HepG2 (cell line): ENCODE measurements around the gene MSL3B.

Experiments
- ATAC-seq: fragments of 200-7000 bp; cut with Tn5 transposase; 3 replicates; pipeline ENCODE4 v1.9.1; 2020; ENCODE audit warnings: mild to moderate bottlenecking, moderate library complexity
- BruUV-seq: library from RNA; stranded (reverse); fragments of 400-500 nt; replicated peaks from 2 replicates; lab custom pipeline; 2021; lab: Mats Ljungman, UMichigan
- CTCF ChIA-PET: fragments of 300-600 bp; formaldehyde crosslinking; extraction: SDS; loops from one replicate; lab custom pipeline; 2021; ENCODE audit warnings: low total read pairs, inconsistent platforms, low intra/inter-chr PET ratio; lab: Yijun Ruan, JAX
- POLR2A ChIA-PET: fragments of 350-600 bp; sonication (Branson Sonifier 250); formaldehyde crosslinking; loops from one replicate; lab custom pipeline; 2020; ENCODE audit warnings: antibody characterized with exemption, inconsistent platforms; lab: Yijun Ruan, JAX
- DNase-seq: peaks from one replicate; pipeline ENCODE4 v3.0.0-alpha.2; 2015; ENCODE audit warnings: low spot score
- FAIRE-seq: peaks from 3 replicates; lab custom pipeline; 2011; peaks lifted over from hg19 to GRCh38; lab: Jason Lieb, UNC
- H2AFZ ChIP-seq: one replicate; pipeline ENCODE4 v1.6.1; 2011; ENCODE audit warnings: low read length, inconsistent platforms
- H3K27ac ChIP-seq: fragments of 300-600 bp; 3 replicates; pipeline ENCODE4 v1.8.0; 2011; ENCODE audit warnings: mixed run types, mild to moderate bottlenecking, mixed read lengths, low read length, inconsistent platforms; ENCODE audit not compliant: insufficient read depth; ENCODE audit errors: extremely low read length
- H3K27me3 ChIP-seq, 2 experiments: fragments of 200-600 bp in 1 of 2; 2 replicates in 1 of 2; 3 replicates in 1 of 2; pipeline versions ENCODE4 v1.6.0 to v1.8.0; 2011; ENCODE audit warnings: low read length in 2 of 2, mild to moderate bottlenecking in 2 of 2, moderate library complexity in 2 of 2, inconsistent platforms in 1 of 2; ENCODE audit not compliant: insufficient read depth in 2 of 2, control insufficient read depth in 1 of 2
- H3K36me3 ChIP-seq, 2 experiments: fragments of 200-600 bp in 1 of 2; replicated peaks in 1 of 2; 2 replicates in 1 of 2; 3 replicates in 1 of 2; pipeline versions ENCODE4 v1.5.1 to v1.8.0; 2011; ENCODE audit warnings: low read length in 2 of 2, inconsistent platforms in 1 of 2; ENCODE audit not compliant: insufficient read depth in 2 of 2, control insufficient read depth in 1 of 2
- H3K4me1 ChIP-seq: 2 replicates; pipeline ENCODE4 v1.5.1; 2012; ENCODE audit warnings: low read length, inconsistent platforms; ENCODE audit not compliant: insufficient read depth
- H3K4me2 ChIP-seq: 2 replicates; pipeline ENCODE4 v1.6.0; 2011; ENCODE audit warnings: low read depth, low read length, inconsistent platforms
- H3K4me3 ChIP-seq, 3 experiments: fragments of 200-600 bp in 1 of 3; sonication (generic), shearing (Covaris generic) in 1 of 3; replicated peaks in 1 of 3; 2 replicates each; pipeline ENCODE4 v1.5.1; 2011 to 2016; ENCODE audit warnings: low read length in 3 of 3, inconsistent platforms in 2 of 3, low read depth in 2 of 3, mild to moderate bottlenecking in 2 of 3, control low read depth in 1 of 3, mixed read lengths in 1 of 3; ENCODE audit not compliant: insufficient read depth in 1 of 3
- H3K79me2 ChIP-seq: one replicate; pipeline ENCODE4 v1.6.1; 2011; ENCODE audit warnings: low read length, inconsistent platforms; ENCODE audit not compliant: insufficient read depth
- H3K9ac ChIP-seq: 2 replicates; pipeline ENCODE4 v1.6.0; 2011; ENCODE audit warnings: mild to moderate bottlenecking, low read depth, low read length, inconsistent platforms; ENCODE audit not compliant: insufficient read depth
- H3K9me3 ChIP-seq: 2 replicates; pipeline ENCODE4 v1.5.1; 2012; ENCODE audit warnings: mild to moderate bottlenecking, low read length
- H4K20me1 ChIP-seq: 2 replicates; pipeline ENCODE4 v1.6.0; 2011; ENCODE audit warnings: inconsistent platforms, mild to moderate bottlenecking, low read length, moderate library complexity; ENCODE audit not compliant: insufficient read depth
- AKAP8 ChIP-seq: sonication (generic); formaldehyde crosslinking; IDR thresholded peaks from 2 replicates; pipeline ENCODE4 v1.5.1; 2020; ENCODE audit warnings: mild to moderate bottlenecking, missing genetic modification reagents
- ATF7-NPFF ChIP-seq: sonication (generic); formaldehyde crosslinking; IDR thresholded peaks from 2 replicates; pipeline ENCODE4 v1.8.1; 2023; ENCODE audit warnings: mild to moderate bottlenecking, low read depth, missing genetic modification reagents, moderate library complexity
- CSRNP2 ChIP-seq: sonication (generic); formaldehyde crosslinking; conservative IDR thresholded peaks from 2 replicates; pipeline ENCODE4 v1.8.0; 2022; ENCODE audit warnings: low read depth, missing genetic modification reagents
- HDAC1 ChIP-seq: sonication (generic); formaldehyde crosslinking; IDR thresholded peaks from 2 replicates; pipeline ENCODE4 v1.5.1; 2020; ENCODE audit warnings: mild to moderate bottlenecking, missing genetic modification reagents
- HOXA3 ChIP-seq: sonication (generic); formaldehyde crosslinking; IDR thresholded peaks from 2 replicates; pipeline ENCODE4 v1.5.0; 2020; ENCODE audit warnings: missing genetic modification reagents
- MIER2 ChIP-seq: IDR thresholded peaks from 2 replicates; pipeline ENCODE4 v1.6.1; 2016; ENCODE audit warnings: missing biosample characterization, missing genetic modification reagents
- RELA ChIP-seq: sonication (generic); formaldehyde crosslinking; IDR thresholded peaks from 2 replicates; pipeline ENCODE4 v1.4.0; 2020; ENCODE audit warnings: missing genetic modification reagents
- SATB2 ChIP-seq: sonication (generic); formaldehyde crosslinking; IDR thresholded peaks from 2 replicates; pipeline ENCODE4 v1.5.0; 2020; ENCODE audit warnings: missing genetic modification reagents
- SIX1 ChIP-seq: sonication (generic); formaldehyde crosslinking; IDR thresholded peaks from 2 replicates; pipeline ENCODE4 v1.4.0; 2020; ENCODE audit warnings: missing genetic modification reagents, borderline replicate concordance
- TCF7L2 ChIP-seq: IDR thresholded peaks from 2 replicates; pipeline ENCODE4 v1.6.1; 2011; ENCODE audit warnings: mild to moderate bottlenecking, low read depth, low read length, moderate library complexity
- YEATS2 ChIP-seq: sonication (generic); formaldehyde crosslinking; IDR thresholded peaks from 2 replicates; pipeline ENCODE4 v1.4.0; 2020; ENCODE audit warnings: missing genetic modification reagents, borderline replicate concordance
- ZNF124 ChIP-seq: sonication (generic); formaldehyde crosslinking; IDR thresholded peaks from 2 replicates; pipeline ENCODE4 v1.4.0; 2020; ENCODE audit warnings: missing genetic modification reagents
- ZNF263 ChIP-seq: sonication (generic); formaldehyde crosslinking; IDR thresholded peaks from 2 replicates; pipeline ENCODE4 v1.4.0; 2020; ENCODE audit warnings: missing genetic modification reagents
- ZNF431 ChIP-seq: sonication (generic); formaldehyde crosslinking; IDR thresholded peaks from 2 replicates; pipeline ENCODE4 v1.9.0; 2022; ENCODE audit warnings: missing genetic modification reagents, low read depth, mild to moderate bottlenecking, borderline replicate concordance
- ZNF691 ChIP-seq: sonication (generic); formaldehyde crosslinking; IDR thresholded peaks from 2 replicates; pipeline ENCODE4 v1.4.0; 2020; ENCODE audit warnings: missing genetic modification reagents, low read depth, mild to moderate bottlenecking, borderline replicate concordance
- ZNF746 ChIP-seq: sonication (generic); formaldehyde crosslinking; IDR thresholded peaks from 2 replicates; pipeline ENCODE4 v1.8.0; 2022; ENCODE audit warnings: mild to moderate bottlenecking, missing genetic modification reagents
- ZNF766 ChIP-seq: sonication (generic); formaldehyde crosslinking; IDR thresholded peaks from 2 replicates; pipeline ENCODE4 v1.5.0; 2020; ENCODE audit warnings: missing genetic modification reagents, borderline replicate concordance
- WGBS: methylation state at CpG from one replicate; pipeline ENCODE4 v1.1.6; 2017; ENCODE audit warnings: low lambda C conversion rate; 5-methylcytosine and 5-hydroxymethylcytosine counted together
- in situ Hi-C: cut with HindIII; loops from 2 replicates; pipeline ENCODE4 v1.10.0; 2017; ENCODE audit warnings: low pct_unique_long_range_greater_than_20kb; ENCODE audit not compliant: extremely low pct_ligation_motif_present
- intact Hi-C: fragments of 100-400 bp; cut with micrococcal nuclease; formaldehyde crosslinking; loops from one replicate; pipeline ENCODE4 v1.10.0; 2022; ENCODE audit not compliant: unreplicated experiment
- TF ChIP-seq, protein P1 (sequence below): sonication (generic); formaldehyde crosslinking; IDR thresholded peaks from 2 replicates; pipeline ENCODE4 v1.5.1; 2020; ENCODE audit warnings: missing genetic modification reagents, mild to moderate bottlenecking, borderline replicate concordance

The MSL3B gene

DNA sequence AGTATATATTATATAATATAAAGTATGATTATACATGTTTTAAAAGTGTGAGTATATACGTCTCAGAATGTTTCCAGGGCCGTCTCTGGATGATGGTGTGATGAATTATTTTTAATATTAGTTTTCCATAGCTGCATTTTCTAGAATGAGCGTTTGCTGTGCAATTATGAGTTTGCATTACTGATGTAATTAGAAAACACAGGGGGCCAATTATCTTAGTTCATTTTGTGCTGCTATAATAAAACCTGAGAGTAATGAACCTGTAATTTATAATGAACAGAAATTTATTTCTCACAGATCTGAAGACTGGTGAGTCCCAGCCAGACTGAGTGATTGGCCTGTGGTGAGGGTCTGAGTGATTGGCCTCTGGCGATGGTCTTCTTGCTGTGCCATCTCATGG, 9.9 kb downstream of the MSL3B start:
- TF ChIP-seq ATF7-NPFF (CRISPR knock-in tag) (no peak), RELA (CRISPR knock-in tag) (no peak), ZNF263 (no peak), YEATS2 (no peak), ZNF746 (CRISPR knock-in tag) (no peak), HOXA3 (CRISPR knock-in tag) (no peak), MIER2 (CRISPR knock-in tag) (no peak), SIX1 (CRISPR knock-in tag) (no peak), ZNF124 (CRISPR knock-in tag) (no peak), ZNF431 (CRISPR knock-in tag) (no peak), CSRNP2 (no peak), HDAC1 (CRISPR knock-in tag) (no peak), ZNF766 (CRISPR knock-in tag) (no peak), SATB2 (CRISPR knock-in tag) (no peak), AKAP8 (no peak), ZNF691 (CRISPR knock-in tag) (no peak), TCF7L2 (no peak)
- TF ChIP-seq, protein P1, sequence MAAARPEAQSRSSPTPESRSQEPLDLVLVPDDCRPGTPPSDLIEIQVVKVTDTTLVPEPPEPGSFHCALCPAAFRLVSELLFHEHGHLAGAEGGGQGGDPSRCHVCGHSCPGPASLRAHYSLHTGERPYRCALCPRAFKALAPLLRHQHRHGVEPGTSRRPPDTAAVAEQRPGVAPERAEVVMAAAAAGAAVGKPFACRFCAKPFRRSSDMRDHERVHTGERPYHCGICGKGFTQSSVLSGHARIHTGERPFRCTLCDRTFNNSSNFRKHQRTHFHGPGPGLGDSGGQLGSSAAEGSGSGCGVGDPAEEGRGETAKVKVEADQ (CRISPR knock-in tag): no peak
- H3K4me2 ChIP-seq: no peak overlapping the region
- no peaks in the 10 kb centered on the region for H4K20me1 ChIP-seq
- in situ Hi-C loops: no loop called here
- peaks cover 2 to 3% of the 10 kb centered on the region in 2 experiments; a peak in 1 of 5 replicates for H3K27me3 ChIP-seq
- peaks cover 22% of the 10 kb centered on the region for H3K4me1 ChIP-seq
- WGBS: 35% methylated on average over 4 of the region's 4 CpGs
- intact Hi-C loops: no loop called here
- no peak overlapping the region for H3K27ac ChIP-seq
- no peak for ATAC-seq
- CTCF ChIA-PET: no interaction called here
- no peak overlapping the region for H3K4me3 ChIP-seq
- POLR2A ChIA-PET: no interaction called here
- BruUV-seq: no TSS peak
- no peak for DNase-seq
- H3K9ac ChIP-seq: no peak overlapping the region
- peaks cover 9% of the 10 kb centered on the region for H3K79me2 ChIP-seq
- no peaks in the 10 kb centered on the region for H3K9me3 ChIP-seq
- no peak for FAIRE-seq
- H2AFZ ChIP-seq: no peak overlapping the region
- no peaks in the 10 kb centered on the region for H3K36me3 ChIP-seq
